HepG2 (cell line): ENCODE measurements around the gene METAP1. TPM values are rescaled to one million over a fixed set of nuclear protein-coding genes. Genes with fewer than 3 reads are reported as not detected.
A peak's percentile ranks its signal among the peaks of the same experiment; 100 is the strongest.

Experiments used
- ARID4A ChIP-seq: sonication (generic); formaldehyde crosslinking; IDR thresholded peaks from 2 replicates; pipeline ENCODE4 v1.5.0; 2020; ENCODE audit warnings: mild to moderate bottlenecking, missing genetic modification reagents, borderline replicate concordance
- GLMP ChIP-seq: sonication (generic); formaldehyde crosslinking; IDR thresholded peaks from 2 replicates; pipeline ENCODE4 v1.9.0; 2021; ENCODE audit warnings: missing genetic modification reagents, mild to moderate bottlenecking, borderline replicate concordance
- IRF9 ChIP-seq: sonication (generic); formaldehyde crosslinking; IDR thresholded peaks from 2 replicates; pipeline ENCODE4 v1.8.0; 2022; ENCODE audit warnings: missing genetic modification reagents, mild to moderate bottlenecking, borderline replicate concordance
- JUN ChIP-seq: sonication (generic); formaldehyde crosslinking; IDR thresholded peaks from 2 replicates; pipeline ENCODE4 v1.4.0; 2020; ENCODE audit warnings: mild to moderate bottlenecking, missing genetic modification reagents
- KIAA2018 ChIP-seq: sonication (generic); formaldehyde crosslinking; IDR thresholded peaks from 2 replicates; pipeline ENCODE4 v1.5.0; 2020; ENCODE audit warnings: mild to moderate bottlenecking, missing genetic modification reagents, borderline replicate concordance
- KLF9 ChIP-seq: IDR thresholded peaks from 2 replicates; pipeline ENCODE4 v1.6.1; 2016; ENCODE audit warnings: low read depth
- MZF1 ChIP-seq: sonication (generic); formaldehyde crosslinking; IDR thresholded peaks from 2 replicates; pipeline ENCODE4 v1.8.1; 2023; ENCODE audit warnings: mild to moderate bottlenecking, missing genetic modification reagents, borderline replicate concordance
- TFDP2 ChIP-seq: sonication (generic); formaldehyde crosslinking; IDR thresholded peaks from 2 replicates; pipeline ENCODE4 v1.4.0; 2020; ENCODE audit warnings: missing genetic modification reagents
- ZNF101 ChIP-seq: sonication (generic); formaldehyde crosslinking; IDR thresholded peaks from 2 replicates; pipeline ENCODE4 v1.4.0; 2020; ENCODE audit warnings: mild to moderate bottlenecking, low read depth, missing genetic modification reagents, borderline replicate concordance
- ZNF749 ChIP-seq: sonication (generic); formaldehyde crosslinking; IDR thresholded peaks from 2 replicates; pipeline ENCODE4 v1.8.0; 2022; ENCODE audit warnings: mild to moderate bottlenecking, missing genetic modification reagents, moderate library complexity, borderline replicate concordance
- polyA plus RNA-seq, 8 experiments: library from polyadenylated mRNA; depleted of rRNA in 3 of 8; stranded (reverse) in 7 of 8; unstranded in 1 of 8; fragments of >200 nt; fragmentation: Illumina TruSeq in 4 of 8; extraction: Trizol in 4 of 8; gene quantifications; 2 replicates each; pipeline versions ENCODE4 v1.2.1 to v1.2.3, GENCODE V29; 2011 to 2016; ENCODE audit warnings: low read depth in 4 of 8, missing spikeins in 1 of 8, mixed read lengths in 1 of 8; ENCODE audit not compliant: insufficient read depth in 1 of 8
- total RNA-seq, 5 experiments: library from RNA; depleted of rRNA; stranded (reverse); fragments of >200 nt; fragmentation: Illumina TruSeq; extraction: Trizol; gene quantifications; 2 replicates each; pipeline ENCODE4 v1.2.3, GENCODE V29; 2016; ENCODE audit warnings: low read depth in 1 of 5

Gene METAP1
- total and polyA plus RNA-seq, 2 of the 13 experiments (the other 11 are each of a cell fraction or from before 2014, with no cell fraction given) = 44.9 to 53.5 TPM

- peak; percentile 21; the same call in 1 of the 2 replicates for TF ChIP-seq IRF9 (CRISPR knock-in tag)
- peak; percentile 80; the same call in 1 of the 2 replicates for TF ChIP-seq ARID4A
- no peak for TF ChIP-seq KIAA2018
- TF ChIP-seq MZF1 = no peak
- peak; percentile 29 for TF ChIP-seq TFDP2 (CRISPR knock-in tag)
- peak; percentile 54; the same call in 1 of the 2 replicates for TF ChIP-seq JUN (CRISPR knock-in tag)
- no peak; the same call in 1 of the 2 replicates for TF ChIP-seq KLF9 (CRISPR knock-in tag)
- no peak for TF ChIP-seq GLMP
- TF ChIP-seq ZNF101 (CRISPR knock-in tag) = 0 out of 2 replicates have a peak, but pooled peaks have one; percentile 67
- 0 out of 2 replicates have a peak, but pooled peaks have one; percentile 42 for TF ChIP-seq ZNF749 (CRISPR knock-in tag)
Measured at GRCh38 chr4:99088481-99089365, 93.2 kb downstream of the METAP1 start, which contains the start of gene ADH5 (continued).
